Ascending aorta (tissue), 2 donors: Measurements from ENCODE around the gene KATNB1. TPM values are rescaled to one million over a fixed set of nuclear protein-coding genes. Genes with fewer than 3 reads are reported as not detected.

Source experiments
- DNase-seq, 2 donors: peaks; one replicate each; pipeline ENCODE4 v3.0.0-alpha.2; 2019; ENCODE audit warnings: low spot score in 2 of 2
- H3K27ac ChIP-seq, 2 donors: fragments of 200-600 bp; sonication (generic); one replicate each; pipeline ENCODE4 v1.5.1; 2016 to 2017; ENCODE audit warnings: mild to moderate bottlenecking in 1 of 2
- H3K27me3 ChIP-seq: fragments of 200-600 bp; sonication (generic); one replicate; pipeline ENCODE4 v1.5.1; 2017
- H3K36me3 ChIP-seq, 2 donors: fragments of 200-600 bp; sonication (generic); one replicate each; pipeline ENCODE4 v1.5.1; 2016
- H3K4me1 ChIP-seq, 2 donors: fragments of 200-600 bp; sonication (generic); one replicate each; pipeline ENCODE4 v1.5.1; 2016 to 2017; ENCODE audit warnings: mild to moderate bottlenecking in 1 of 2
- H3K4me3 ChIP-seq, 2 donors: fragments of 200-600 bp; sonication (generic); one replicate each; pipeline ENCODE4 v1.5.1; 2016 to 2017; ENCODE audit warnings: mild to moderate bottlenecking in 1 of 2
- H3K9me3 ChIP-seq, 2 donors: fragments of 200-600 bp; sonication (generic); one replicate each; pipeline ENCODE4 v1.5.1; 2016
- intact Hi-C: fragments of 100-400 bp; cut with DNase I; formaldehyde crosslinking; loops from one replicate; pipeline ENCODE4 v1.15.1; 2023
- total RNA-seq: library from RNA; depleted of rRNA; stranded (reverse); fragments of >200 nt; gene quantifications from one replicate; pipeline ENCODE4 v1.1.0, GENCODE V29; 2016
- TF ChIP-seq, protein P1 (sequence below), 3 experiments: fragments of 200-600 bp in 2 of 3; fragments of 450-650 bp in 1 of 3; sonication (generic) in 2 of 3; IDR thresholded peaks; one replicate each; pipeline ENCODE4 v1.5.1; 2016 to 2019; ENCODE audit warnings: antibody characterized with exemption in 3 of 3, mild to moderate bottlenecking in 1 of 3, moderate library complexity in 1 of 3

The KATNB1 gene
- total RNA-seq, 1 donor from 2014 or later = 35.3 TPM

DNA sequence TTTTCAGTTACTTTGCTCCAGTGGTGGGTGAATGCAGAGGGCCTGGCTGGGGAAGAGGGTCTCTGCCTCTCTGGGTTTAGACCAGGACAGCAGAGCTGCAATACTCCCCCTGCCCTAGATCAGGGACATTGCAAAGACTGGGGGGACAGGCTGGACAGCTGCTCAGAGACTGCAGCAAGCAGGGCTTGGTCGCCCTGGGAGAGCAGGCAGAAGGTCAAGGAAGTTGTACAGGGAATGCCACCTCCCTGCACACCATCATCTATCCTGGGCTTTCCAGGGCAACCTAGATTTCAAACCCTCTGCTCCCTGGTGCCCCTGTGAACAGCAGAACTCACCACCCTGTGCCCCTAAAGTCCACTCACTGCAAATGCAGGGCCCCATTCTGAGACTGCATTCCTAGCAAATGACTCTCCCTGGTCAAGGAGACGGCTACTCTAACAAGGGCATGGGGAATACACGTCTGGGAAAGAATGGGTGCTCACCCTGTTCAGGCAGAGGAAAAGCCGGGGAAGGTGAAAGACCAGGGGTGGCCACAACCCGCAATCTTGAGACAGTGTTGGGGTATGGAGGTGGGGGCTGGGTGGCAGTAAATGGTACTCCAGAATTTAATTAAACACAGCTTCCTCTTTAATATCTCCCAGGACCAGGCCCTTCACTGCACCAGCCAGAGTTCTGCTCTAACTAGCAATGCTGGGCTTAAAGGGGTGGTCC is 65.7 kb downstream of the KATNB1 start:
- DNase-seq = no peak
- Histone ChIP-seq H3K4me3 (peak overlapping the region; percentile 68 to 84), H3K27ac (peak overlapping the region; percentile 81 to 85), H3K9me3 (no peaks in the 10 kb centered on the region), H3K27me3 (no peaks in the 10 kb centered on the region), H3K4me1 (peaks cover 3 to 28% of the 10 kb centered on the region in 2 donors), H3K36me3 (peaks cover 12 to 15% of the 10 kb centered on the region in 2 donors)
- intact Hi-C loops = loop anchor here (1.0 to 10.0 kb wide), 5 partner anchors 29 to 616 kb away; partner anchors contain the start of genes PSME3IP1, RSPRY1, USB1 and ZNF319
- TF ChIP-seq, protein P1, sequence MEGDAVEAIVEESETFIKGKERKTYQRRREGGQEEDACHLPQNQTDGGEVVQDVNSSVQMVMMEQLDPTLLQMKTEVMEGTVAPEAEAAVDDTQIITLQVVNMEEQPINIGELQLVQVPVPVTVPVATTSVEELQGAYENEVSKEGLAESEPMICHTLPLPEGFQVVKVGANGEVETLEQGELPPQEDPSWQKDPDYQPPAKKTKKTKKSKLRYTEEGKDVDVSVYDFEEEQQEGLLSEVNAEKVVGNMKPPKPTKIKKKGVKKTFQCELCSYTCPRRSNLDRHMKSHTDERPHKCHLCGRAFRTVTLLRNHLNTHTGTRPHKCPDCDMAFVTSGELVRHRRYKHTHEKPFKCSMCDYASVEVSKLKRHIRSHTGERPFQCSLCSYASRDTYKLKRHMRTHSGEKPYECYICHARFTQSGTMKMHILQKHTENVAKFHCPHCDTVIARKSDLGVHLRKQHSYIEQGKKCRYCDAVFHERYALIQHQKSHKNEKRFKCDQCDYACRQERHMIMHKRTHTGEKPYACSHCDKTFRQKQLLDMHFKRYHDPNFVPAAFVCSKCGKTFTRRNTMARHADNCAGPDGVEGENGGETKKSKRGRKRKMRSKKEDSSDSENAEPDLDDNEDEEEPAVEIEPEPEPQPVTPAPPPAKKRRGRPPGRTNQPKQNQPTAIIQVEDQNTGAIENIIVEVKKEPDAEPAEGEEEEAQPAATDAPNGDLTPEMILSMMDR (IDR thresholded peaks at IDR 0.05) = peak in 2 of 3 experiments; percentile 4 to 10

DNA sequence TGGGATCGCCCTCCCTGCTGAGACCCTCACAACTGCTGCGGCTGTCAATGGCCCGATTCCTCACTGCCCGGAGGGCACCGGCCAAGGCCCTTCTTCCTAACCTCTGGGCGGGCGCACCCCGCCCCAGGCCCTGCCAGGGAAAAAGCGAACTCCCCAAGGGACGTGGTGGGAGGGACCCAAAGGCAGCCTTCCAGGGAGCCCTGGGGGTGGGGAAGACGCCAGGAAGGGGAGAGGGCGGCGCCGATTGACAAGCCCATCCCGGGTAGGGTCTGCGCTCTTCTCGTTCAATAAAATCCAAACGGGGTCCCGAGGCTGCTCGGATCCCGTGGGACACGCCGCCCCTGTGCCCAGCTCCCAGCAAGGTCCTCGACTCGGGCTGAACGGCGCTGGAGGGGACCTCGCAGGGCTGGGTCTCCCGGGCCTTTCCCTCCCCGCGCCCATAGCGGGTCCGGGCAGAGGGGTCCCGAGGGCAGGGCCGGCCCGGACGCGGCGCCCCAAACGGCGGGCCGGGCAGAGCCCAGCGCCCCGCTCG is 66.3 kb downstream of the KATNB1 start:
- Histone ChIP-seq H3K4me1 (peaks cover 3 to 28% of the 10 kb centered on the region in 2 donors), H3K27me3 (no peaks in the 10 kb centered on the region), H3K36me3 (peaks cover 9 to 11% of the 10 kb centered on the region in 2 donors), H3K4me3 (peak overlapping the region; percentile 68 to 84), H3K27ac (peak overlapping the region; percentile 81 to 85), H3K9me3 (no peaks in the 10 kb centered on the region)
- no peak for DNase-seq
- TF ChIP-seq, protein P1 (IDR thresholded peaks at IDR 0.05) = no peak
- intact Hi-C loops = loop anchor here (1.0 to 10.0 kb wide), 9 partner anchors 14 to 617 kb away; partner anchors contain the start of genes CFAP20, KATNB1, PSME3IP1 and RSPRY1

DNA sequence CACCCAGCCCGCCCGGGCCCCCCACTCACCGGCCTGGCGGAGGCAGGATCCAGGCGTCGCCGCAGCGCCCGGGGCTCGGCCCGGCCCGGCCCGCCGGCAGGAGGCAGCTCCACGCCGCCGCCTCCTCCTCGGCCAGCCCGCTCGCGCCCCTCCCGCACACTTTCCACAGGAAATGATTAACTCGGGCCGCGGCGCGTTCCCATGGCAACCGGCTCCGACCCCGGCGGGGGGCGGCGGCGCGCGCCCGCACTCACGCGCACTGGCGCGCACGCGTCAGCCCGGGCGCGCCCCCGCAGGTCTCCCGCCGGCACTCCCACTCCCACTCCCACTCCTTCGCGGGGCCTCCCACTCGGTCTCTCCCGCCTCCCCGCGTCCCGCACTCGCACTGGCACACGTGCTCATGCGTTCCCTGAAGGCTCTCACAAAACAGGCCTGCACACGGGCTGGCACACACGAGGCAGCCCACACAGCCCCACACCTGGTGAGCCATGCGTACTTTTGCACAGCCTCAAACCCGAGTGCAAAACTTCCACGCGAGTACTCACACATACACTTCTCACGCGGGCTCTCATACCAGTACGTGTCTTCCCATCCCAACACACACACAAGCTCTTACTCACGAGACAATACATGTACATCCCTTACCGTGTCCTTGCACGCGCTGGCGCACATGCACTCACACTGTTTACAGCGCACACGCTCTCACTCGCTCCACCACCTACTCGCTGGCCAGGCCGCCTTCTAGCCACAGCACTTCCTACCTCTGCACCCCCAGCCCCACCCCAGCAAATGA is 67.0 kb downstream of the KATNB1 start, which contains the start of gene KIFC3:
KIFC3 (minus strand) TSS at position 151 of the 793 bp plus-strand sequence. CDS start 4,248 bp downstream, outside the sequence.
- no peaks in the 10 kb centered on the region for H3K27me3 ChIP-seq
- peak within 1 kb of the TSS; percentile 68 to 84 for H3K4me3 ChIP-seq
- no peaks in the 10 kb centered on the region for H3K9me3 ChIP-seq
- intact Hi-C loops = loop anchor here (1.0 to 10.0 kb wide), 6 partner anchors 14 to 618 kb away; partner anchors contain the start of genes CFAP20, KATNB1, PSME3IP1 and RSPRY1
- H3K36me3 ChIP-seq = peaks cover 2 to 4% of the 10 kb centered on the region in 2 donors
- H3K27ac ChIP-seq = peak within 1 kb of the TSS; percentile 81 to 85
- peaks cover 3 to 28% of the 10 kb centered on the region in 2 donors for H3K4me1 ChIP-seq
- peak; percentile 50 to 95 for DNase-seq
- TF ChIP-seq, protein P1 (IDR thresholded peaks at IDR 0.05) = peak in 2 of 3 experiments; percentile 3 to 76

DNA sequence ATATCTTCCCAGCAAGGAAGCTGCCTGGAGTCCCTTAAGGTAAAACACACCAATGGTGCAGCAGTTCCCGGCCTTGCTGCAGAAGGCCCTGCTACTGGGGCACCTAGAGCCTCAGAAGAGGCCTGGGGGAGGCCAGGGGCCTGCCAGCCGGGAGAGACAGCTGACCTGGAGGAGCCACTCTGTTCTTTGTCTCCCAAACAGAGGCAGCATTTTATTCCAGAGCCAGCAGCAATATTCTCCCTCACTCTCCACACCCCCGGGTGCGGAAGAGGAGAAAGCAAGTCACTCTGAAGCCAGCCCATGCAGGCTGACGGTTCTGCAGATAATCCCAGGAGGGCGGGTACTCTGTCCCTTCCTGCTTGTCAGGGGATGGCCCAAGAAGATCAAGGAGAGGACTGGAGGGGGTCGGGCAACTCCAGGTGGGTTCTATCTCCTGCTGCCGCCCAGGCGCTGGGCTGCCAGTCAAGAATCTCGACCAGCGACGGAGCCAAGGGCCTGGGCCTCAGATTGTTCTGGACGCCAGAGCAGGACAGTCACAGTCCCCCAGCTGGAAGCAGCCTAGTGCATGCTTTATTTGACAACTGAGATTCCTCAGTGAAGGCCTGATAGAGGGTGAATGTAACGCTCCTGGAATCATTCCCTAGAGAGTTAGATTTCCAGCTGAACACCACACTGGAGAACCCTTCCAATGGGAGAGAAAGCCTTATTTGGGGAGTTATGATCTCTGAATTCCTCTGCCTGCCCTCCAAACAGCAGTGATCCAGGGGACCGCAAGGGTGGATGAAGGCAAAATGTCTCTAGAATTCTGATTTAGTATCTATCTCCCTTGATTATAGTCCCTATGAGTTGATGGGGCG is 67.8 kb downstream of the KATNB1 start:
- DNase-seq = no peak
- H3K9me3 ChIP-seq = no peaks in the 10 kb centered on the region
- intact Hi-C loops = loop anchor here (2.0 to 10.0 kb wide), 4 partner anchors 69 to 619 kb away; partner anchors contain the start of genes CFAP20, KATNB1, PSME3IP1 and RSPRY1
- peaks cover 3 to 28% of the 10 kb centered on the region in 2 donors for H3K4me1 ChIP-seq
- TF ChIP-seq, protein P1 (IDR thresholded peaks at IDR 0.05) = no peak
- H3K36me3 ChIP-seq = no peaks in the 10 kb centered on the region
- H3K27ac ChIP-seq = peak overlapping the region; percentile 69 to 85
- peak overlapping the region in 1 of 2 donors; percentile 84 for H3K4me3 ChIP-seq
- no peaks in the 10 kb centered on the region for H3K27me3 ChIP-seq
